GM23338 (cell line): ENCODE results near the gene CRACR2B. TPM values are rescaled to one million over a fixed set of nuclear protein-coding genes. Genes with fewer than 3 reads are reported as not detected.

Experiments used
- ATAC-seq: fragments of 200-7000 bp; cut with Tn5 transposase; 3 replicates; pipeline ENCODE4 v1.9.1; 2020
- DNase-seq: peaks from one replicate; pipeline ENCODE4 v3.0.0-alpha.2; 2015; ENCODE audit warnings: low spot score
- H2AFZ ChIP-seq: fragments of 200-600 bp; sonication (generic); 2 replicates; pipeline ENCODE4 v1.8.0; 2016; ENCODE audit warnings: antibody characterized with exemption, mild to moderate bottlenecking, moderate library complexity
- H3F3A ChIP-seq: fragments of 200-600 bp; sonication (generic); replicated peaks from 2 replicates; pipeline ENCODE4 v1.8.0; 2017; ENCODE audit warnings: antibody characterized with exemption, mixed run types, low read depth
- H3K27ac ChIP-seq: fragments of 200-600 bp; sonication (generic); 2 replicates; pipeline ENCODE4 v1.6.1; 2016; ENCODE audit warnings: low read depth
- H3K27me3 ChIP-seq: fragments of 200-600 bp; sonication (generic); 2 replicates; pipeline ENCODE4 v1.8.0; 2016; ENCODE audit warnings: mild to moderate bottlenecking, mixed run types, moderate library complexity; ENCODE audit not compliant: insufficient read depth
- H3K36me3 ChIP-seq: fragments of 200-600 bp; sonication (generic); 2 replicates; pipeline ENCODE4 v1.8.0; 2016; ENCODE audit warnings: mild to moderate bottlenecking; ENCODE audit not compliant: insufficient read depth
- H3K4me1 ChIP-seq: fragments of 200-600 bp; sonication (generic); 2 replicates; pipeline ENCODE4 v1.8.0; 2016; ENCODE audit warnings: mild to moderate bottlenecking, moderate library complexity; ENCODE audit not compliant: insufficient read depth
- H3K4me2 ChIP-seq: fragments of 200-600 bp; sonication (generic); 2 replicates; pipeline ENCODE4 v1.7.1; 2017; ENCODE audit warnings: mixed run types
- H3K4me3 ChIP-seq: fragments of 200-600 bp; sonication (generic); 2 replicates; pipeline ENCODE4 v1.6.1; 2016; ENCODE audit warnings: mixed run types
- H3K79me2 ChIP-seq: fragments of 200-600 bp; sonication (generic); replicated peaks from 2 replicates; pipeline ENCODE4 v1.8.0; 2017; ENCODE audit warnings: mild to moderate bottlenecking; ENCODE audit not compliant: insufficient read depth
- H3K9me2 ChIP-seq: fragments of 200-600 bp; sonication (generic); 2 replicates; pipeline ENCODE4 v1.8.0; 2017; ENCODE audit not compliant: insufficient read depth
- H4K20me1 ChIP-seq: fragments of 200-600 bp; sonication (generic); replicated peaks from 2 replicates; pipeline ENCODE4 v1.8.0; 2017; ENCODE audit warnings: mild to moderate bottlenecking; ENCODE audit not compliant: insufficient read depth
- H3K27ac Mint-ChIP-seq: 2 replicates; pipeline ENCODE4 v1.8.0; 2020; ENCODE audit warnings: inconsistent platforms, mild to moderate bottlenecking, moderate library complexity, mixed read lengths
- H3K27me3 Mint-ChIP-seq: 3 replicates; pipeline ENCODE4 v1.8.0; 2022; ENCODE audit warnings: low read depth, mild to moderate bottlenecking, moderate library complexity, mixed read lengths, inconsistent platforms; ENCODE audit not compliant: insufficient read depth, poor library complexity
- H3K36me3 Mint-ChIP-seq: 3 replicates; pipeline ENCODE4 v1.8.0; 2021; ENCODE audit warnings: low read depth, mild to moderate bottlenecking, inconsistent platforms, moderate library complexity, mixed read lengths
- H3K4me1 Mint-ChIP-seq: 3 replicates; pipeline ENCODE4 v1.8.0; 2020; ENCODE audit warnings: mild to moderate bottlenecking, inconsistent platforms, mixed read lengths
- H3K4me3 Mint-ChIP-seq: 3 replicates; pipeline ENCODE4 v1.8.0; 2021; ENCODE audit warnings: moderate library complexity, mild to moderate bottlenecking, inconsistent platforms, mixed read lengths
- H3K9me3 Mint-ChIP-seq: 3 replicates; pipeline ENCODE4 v1.8.0; 2020; ENCODE audit warnings: moderate library complexity, mild to moderate bottlenecking, inconsistent platforms, mixed read lengths
- CREB1 ChIP-seq: fragments of 250-450 bp; sonication (Bioruptor Pico); IDR thresholded peaks from 2 replicates; pipeline ENCODE4 v1.5.0; 2020; ENCODE audit warnings: low read depth, mild to moderate bottlenecking, moderate library complexity
- EZH2 ChIP-seq: fragments of 200-600 bp; sonication (generic); IDR thresholded peaks from one replicate; pipeline ENCODE4 v1.8.0; 2017; ENCODE audit warnings: antibody characterized with exemption, mild to moderate bottlenecking, low read depth; ENCODE audit not compliant: unreplicated experiment
- EZH2phosphoT487 ChIP-seq: fragments of 200-600 bp; sonication (generic); IDR thresholded peaks from one replicate; pipeline ENCODE4 v1.8.1; 2018; ENCODE audit warnings: antibody characterized with exemption; ENCODE audit not compliant: unreplicated experiment
- JUNB ChIP-seq: IDR thresholded peaks from one replicate; pipeline ENCODE4 v1.6.1; 2016; ENCODE audit warnings: antibody characterized with exemption; ENCODE audit not compliant: unreplicated experiment
- NANOG ChIP-seq: IDR thresholded peaks from 2 replicates; pipeline ENCODE4 v1.6.1; 2016; ENCODE audit warnings: antibody characterized with exemption, borderline replicate concordance
- POLR2AphosphoS5 ChIP-seq: IDR thresholded peaks from 2 replicates; pipeline ENCODE4 v1.6.1; 2016; ENCODE audit warnings: antibody characterized with exemption, low read depth
- STAT1 ChIP-seq: IDR thresholded peaks from one replicate; pipeline ENCODE4 v1.6.1; 2016; ENCODE audit warnings: antibody characterized with exemption; ENCODE audit not compliant: unreplicated experiment
- ZNF114 ChIP-seq: fragments of 250-450 bp; sonication (Bioruptor Pico); IDR thresholded peaks from 2 replicates; pipeline ENCODE4 v1.5.0; 2020; ENCODE audit warnings: mild to moderate bottlenecking, moderate library complexity
- ZNF331 ChIP-seq: fragments of 250-450 bp; sonication (Bioruptor Pico); IDR thresholded peaks from 2 replicates; pipeline ENCODE4 v1.5.0; 2020; ENCODE audit warnings: low read depth, mild to moderate bottlenecking, moderate library complexity
- long read RNA-seq: library from polyadenylated mRNA; unstranded; transcript quantifications from one replicate; pipeline ENCODE4 v2.0.0, GENCODE V29; 2020; ENCODE audit not compliant: unreplicated experiment
- polyA plus RNA-seq: library from polyadenylated mRNA; unstranded; fragments of >200 nt; fragmentation: Nextera tagmentation; extraction: Ambion mirVana; gene quantifications from 2 replicates; pipeline ENCODE4 v1.2.1, GENCODE V29; 2016
- total RNA-seq: library from RNA; depleted of rRNA; stranded (reverse); fragments of >200 nt; shearing (Covaris generic); gene quantifications from 2 replicates; pipeline ENCODE4 v1.2.3, GENCODE V29; 2014; rRNA removed
- TF ChIP-seq, protein P1 (sequence below): fragments of 250-450 bp; sonication (Bioruptor Pico); IDR thresholded peaks from 2 replicates; pipeline ENCODE4 v1.5.0; 2020; ENCODE audit warnings: mild to moderate bottlenecking, moderate library complexity
- TF ChIP-seq, protein P2 (sequence below): IDR thresholded peaks from one replicate; pipeline ENCODE4 v1.6.1; 2018; ENCODE audit warnings: antibody characterized with exemption; ENCODE audit not compliant: unreplicated experiment
- TF ChIP-seq, protein P3 (sequence below): IDR thresholded peaks from 2 replicates; pipeline ENCODE4 v1.6.1; 2016; ENCODE audit warnings: antibody characterized with exemption
- TF ChIP-seq, protein P4 (sequence below), 2 experiments: fragments of 200-600 bp in 1 of 2; sonication (generic) in 1 of 2; conservative IDR thresholded peaks; 2 replicates each; pipeline versions ENCODE4 v1.5.1 to v1.6.1; 2016 to 2017; ENCODE audit warnings: antibody characterized with exemption in 2 of 2, low read depth in 2 of 2, mild to moderate bottlenecking in 2 of 2, moderate library complexity in 1 of 2

CRACR2B gene
- 58.0 and 64.1 TPM in 2 replicates for total RNA-seq
- polyA plus RNA-seq, result 55.9 and 59.4 TPM in 2 replicates
- long read RNA-seq, transcript CRACR2B-203 (4 exons, 714 nt), result major isoform, 6 of 26 reads
- long read RNA-seq, partial matches to known transcripts, result 12 of 26 reads
- long read RNA-seq, other reads (novel, unspliced or antisense), result 5 of 26 reads

DNA sequence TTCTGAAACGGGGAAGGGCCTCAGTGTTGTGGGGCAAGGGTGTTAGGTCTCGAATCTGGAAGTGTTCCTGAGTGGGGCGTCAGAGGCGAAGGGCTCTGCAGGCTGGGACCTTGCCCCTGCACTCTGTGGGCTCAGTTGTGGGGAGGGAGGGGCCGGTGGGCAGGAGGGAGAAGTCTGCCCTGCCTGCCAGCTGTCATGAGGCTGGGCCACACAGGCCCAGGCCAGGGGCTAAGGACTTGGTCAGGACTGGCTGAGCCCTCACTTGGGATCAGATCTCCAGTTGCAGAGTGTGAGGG is at the start of gene CRACR2B:
TSS of gene CRACR2B (plus strand) at position 23 of the 296 bp plus-strand sequence. CDS start 689 bp downstream, outside the sequence.
- Mint-ChIP-seq H3K27ac (0 out of 2 replicates have a peak within 1 kb of the TSS, but pooled peaks have one; percentile 67), H3K4me1 (peaks cover 42% of the 10 kb centered on the region), H3K36me3 (peaks cover 7% of the 10 kb centered on the region; the same call in 1 of the 3 replicates), H3K27me3 (peaks cover 61% of the 10 kb centered on the region), H3K9me3 (no peaks in the 10 kb centered on the region; the same call in 2 of the 3 replicates), H3K4me3 (peak within 1 kb of the TSS; percentile 79)
- Histone ChIP-seq H3K79me2 (no peaks in the 10 kb centered on the region), H3K4me3 (peak within 1 kb of the TSS; percentile 89), H3K4me2 (peak within 1 kb of the TSS; percentile 98), H3K36me3 (no peaks in the 10 kb centered on the region), H2AFZ (peak within 1 kb of the TSS; percentile 96), H3F3A (peaks cover 24% of the 10 kb centered on the region), H4K20me1 (no peaks in the 10 kb centered on the region; the same call in 1 of the 2 replicates), H3K27me3 (peaks cover 28% of the 10 kb centered on the region), H3K4me1 (peaks cover 26% of the 10 kb centered on the region), H3K9me2 (no peaks in the 10 kb centered on the region), H3K27ac (peak within 1 kb of the TSS; percentile 90)
- DNase-seq (no peak), ATAC-seq (no peak)
- TF ChIP-seq ZNF331 (CRISPR knock-in tag) (no peak), STAT1 (no peak), ZNF114 (CRISPR knock-in tag) (no peak), JUNB (no peak), CREB1 (CRISPR knock-in tag) (no peak), EZH2phosphoT487 (no peak), NANOG (no peak), EZH2 (no peak), POLR2AphosphoS5 (no peak)
- TF ChIP-seq, protein P1, sequence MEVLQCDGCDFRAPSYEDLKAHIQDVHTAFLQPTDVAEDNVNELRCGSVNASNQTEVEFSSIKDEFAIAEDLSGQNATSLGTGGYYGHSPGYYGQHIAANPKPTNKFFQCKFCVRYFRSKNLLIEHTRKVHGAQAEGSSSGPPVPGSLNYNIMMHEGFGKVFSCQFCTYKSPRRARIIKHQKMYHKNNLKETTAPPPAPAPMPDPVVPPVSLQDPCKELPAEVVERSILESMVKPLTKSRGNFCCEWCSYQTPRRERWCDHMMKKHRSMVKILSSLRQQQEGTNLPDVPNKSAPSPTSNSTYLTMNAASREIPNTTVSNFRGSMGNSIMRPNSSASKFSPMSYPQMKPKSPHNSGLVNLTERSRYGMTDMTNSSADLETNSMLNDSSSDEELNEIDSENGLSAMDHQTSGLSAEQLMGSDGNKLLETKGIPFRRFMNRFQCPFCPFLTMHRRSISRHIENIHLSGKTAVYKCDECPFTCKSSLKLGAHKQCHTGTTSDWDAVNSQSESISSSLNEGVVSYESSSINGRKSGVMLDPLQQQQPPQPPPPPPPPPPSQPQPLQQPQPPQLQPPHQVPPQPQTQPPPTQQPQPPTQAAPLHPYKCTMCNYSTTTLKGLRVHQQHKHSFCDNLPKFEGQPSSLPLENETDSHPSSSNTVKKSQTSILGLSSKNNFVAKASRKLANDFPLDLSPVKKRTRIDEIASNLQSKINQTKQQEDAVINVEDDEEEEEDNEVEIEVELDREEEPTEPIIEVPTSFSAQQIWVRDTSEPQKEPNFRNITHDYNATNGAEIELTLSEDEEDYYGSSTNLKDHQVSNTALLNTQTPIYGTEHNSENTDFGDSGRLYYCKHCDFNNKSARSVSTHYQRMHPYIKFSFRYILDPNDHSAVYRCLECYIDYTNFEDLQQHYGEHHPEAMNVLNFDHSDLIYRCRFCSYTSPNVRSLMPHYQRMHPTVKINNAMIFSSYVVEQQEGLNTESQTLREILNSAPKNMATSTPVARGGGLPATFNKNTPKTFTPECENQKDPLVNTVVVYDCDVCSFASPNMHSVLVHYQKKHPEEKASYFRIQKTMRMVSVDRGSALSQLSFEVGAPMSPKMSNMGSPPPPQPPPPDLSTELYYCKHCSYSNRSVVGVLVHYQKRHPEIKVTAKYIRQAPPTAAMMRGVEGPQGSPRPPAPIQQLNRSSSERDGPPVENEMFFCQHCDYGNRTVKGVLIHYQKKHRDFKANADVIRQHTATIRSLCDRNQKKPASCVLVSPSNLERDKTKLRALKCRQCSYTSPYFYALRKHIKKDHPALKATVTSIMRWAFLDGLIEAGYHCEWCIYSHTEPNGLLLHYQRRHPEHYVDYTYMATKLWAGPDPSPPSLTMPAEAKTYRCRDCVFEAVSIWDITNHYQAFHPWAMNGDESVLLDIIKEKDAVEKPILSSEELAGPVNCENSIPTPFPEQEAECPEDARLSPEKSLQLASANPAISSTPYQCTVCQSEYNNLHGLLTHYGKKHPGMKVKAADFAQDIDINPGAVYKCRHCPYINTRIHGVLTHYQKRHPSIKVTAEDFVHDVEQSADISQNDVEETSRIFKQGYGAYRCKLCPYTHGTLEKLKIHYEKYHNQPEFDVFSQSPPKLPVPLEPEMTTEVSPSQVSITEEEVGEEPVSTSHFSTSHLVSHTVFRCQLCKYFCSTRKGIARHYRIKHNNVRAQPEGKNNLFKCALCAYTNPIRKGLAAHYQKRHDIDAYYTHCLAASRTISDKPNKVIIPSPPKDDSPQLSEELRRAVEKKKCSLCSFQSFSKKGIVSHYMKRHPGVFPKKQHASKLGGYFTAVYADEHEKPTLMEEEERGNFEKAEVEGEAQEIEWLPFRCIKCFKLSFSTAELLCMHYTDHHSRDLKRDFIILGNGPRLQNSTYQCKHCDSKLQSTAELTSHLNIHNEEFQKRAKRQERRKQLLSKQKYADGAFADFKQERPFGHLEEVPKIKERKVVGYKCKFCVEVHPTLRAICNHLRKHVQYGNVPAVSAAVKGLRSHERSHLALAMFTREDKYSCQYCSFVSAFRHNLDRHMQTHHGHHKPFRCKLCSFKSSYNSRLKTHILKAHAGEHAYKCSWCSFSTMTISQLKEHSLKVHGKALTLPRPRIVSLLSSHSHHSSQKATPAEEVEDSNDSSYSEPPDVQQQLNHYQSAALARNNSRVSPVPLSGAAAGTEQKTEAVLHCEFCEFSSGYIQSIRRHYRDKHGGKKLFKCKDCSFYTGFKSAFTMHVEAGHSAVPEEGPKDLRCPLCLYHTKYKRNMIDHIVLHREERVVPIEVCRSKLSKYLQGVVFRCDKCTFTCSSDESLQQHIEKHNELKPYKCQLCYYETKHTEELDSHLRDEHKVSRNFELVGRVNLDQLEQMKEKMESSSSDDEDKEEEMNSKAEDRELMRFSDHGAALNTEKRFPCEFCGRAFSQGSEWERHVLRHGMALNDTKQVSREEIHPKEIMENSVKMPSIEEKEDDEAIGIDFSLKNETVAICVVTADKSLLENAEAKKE (CRISPR knock-in tag), result no peak
- TF ChIP-seq, protein P2, sequence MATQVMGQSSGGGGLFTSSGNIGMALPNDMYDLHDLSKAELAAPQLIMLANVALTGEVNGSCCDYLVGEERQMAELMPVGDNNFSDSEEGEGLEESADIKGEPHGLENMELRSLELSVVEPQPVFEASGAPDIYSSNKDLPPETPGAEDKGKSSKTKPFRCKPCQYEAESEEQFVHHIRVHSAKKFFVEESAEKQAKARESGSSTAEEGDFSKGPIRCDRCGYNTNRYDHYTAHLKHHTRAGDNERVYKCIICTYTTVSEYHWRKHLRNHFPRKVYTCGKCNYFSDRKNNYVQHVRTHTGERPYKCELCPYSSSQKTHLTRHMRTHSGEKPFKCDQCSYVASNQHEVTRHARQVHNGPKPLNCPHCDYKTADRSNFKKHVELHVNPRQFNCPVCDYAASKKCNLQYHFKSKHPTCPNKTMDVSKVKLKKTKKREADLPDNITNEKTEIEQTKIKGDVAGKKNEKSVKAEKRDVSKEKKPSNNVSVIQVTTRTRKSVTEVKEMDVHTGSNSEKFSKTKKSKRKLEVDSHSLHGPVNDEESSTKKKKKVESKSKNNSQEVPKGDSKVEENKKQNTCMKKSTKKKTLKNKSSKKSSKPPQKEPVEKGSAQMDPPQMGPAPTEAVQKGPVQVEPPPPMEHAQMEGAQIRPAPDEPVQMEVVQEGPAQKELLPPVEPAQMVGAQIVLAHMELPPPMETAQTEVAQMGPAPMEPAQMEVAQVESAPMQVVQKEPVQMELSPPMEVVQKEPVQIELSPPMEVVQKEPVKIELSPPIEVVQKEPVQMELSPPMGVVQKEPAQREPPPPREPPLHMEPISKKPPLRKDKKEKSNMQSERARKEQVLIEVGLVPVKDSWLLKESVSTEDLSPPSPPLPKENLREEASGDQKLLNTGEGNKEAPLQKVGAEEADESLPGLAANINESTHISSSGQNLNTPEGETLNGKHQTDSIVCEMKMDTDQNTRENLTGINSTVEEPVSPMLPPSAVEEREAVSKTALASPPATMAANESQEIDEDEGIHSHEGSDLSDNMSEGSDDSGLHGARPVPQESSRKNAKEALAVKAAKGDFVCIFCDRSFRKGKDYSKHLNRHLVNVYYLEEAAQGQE, result no peak
- TF ChIP-seq, protein P3, sequence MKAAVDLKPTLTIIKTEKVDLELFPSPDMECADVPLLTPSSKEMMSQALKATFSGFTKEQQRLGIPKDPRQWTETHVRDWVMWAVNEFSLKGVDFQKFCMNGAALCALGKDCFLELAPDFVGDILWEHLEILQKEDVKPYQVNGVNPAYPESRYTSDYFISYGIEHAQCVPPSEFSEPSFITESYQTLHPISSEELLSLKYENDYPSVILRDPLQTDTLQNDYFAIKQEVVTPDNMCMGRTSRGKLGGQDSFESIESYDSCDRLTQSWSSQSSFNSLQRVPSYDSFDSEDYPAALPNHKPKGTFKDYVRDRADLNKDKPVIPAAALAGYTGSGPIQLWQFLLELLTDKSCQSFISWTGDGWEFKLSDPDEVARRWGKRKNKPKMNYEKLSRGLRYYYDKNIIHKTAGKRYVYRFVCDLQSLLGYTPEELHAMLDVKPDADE, result no peak
- TF ChIP-seq, protein P4, sequence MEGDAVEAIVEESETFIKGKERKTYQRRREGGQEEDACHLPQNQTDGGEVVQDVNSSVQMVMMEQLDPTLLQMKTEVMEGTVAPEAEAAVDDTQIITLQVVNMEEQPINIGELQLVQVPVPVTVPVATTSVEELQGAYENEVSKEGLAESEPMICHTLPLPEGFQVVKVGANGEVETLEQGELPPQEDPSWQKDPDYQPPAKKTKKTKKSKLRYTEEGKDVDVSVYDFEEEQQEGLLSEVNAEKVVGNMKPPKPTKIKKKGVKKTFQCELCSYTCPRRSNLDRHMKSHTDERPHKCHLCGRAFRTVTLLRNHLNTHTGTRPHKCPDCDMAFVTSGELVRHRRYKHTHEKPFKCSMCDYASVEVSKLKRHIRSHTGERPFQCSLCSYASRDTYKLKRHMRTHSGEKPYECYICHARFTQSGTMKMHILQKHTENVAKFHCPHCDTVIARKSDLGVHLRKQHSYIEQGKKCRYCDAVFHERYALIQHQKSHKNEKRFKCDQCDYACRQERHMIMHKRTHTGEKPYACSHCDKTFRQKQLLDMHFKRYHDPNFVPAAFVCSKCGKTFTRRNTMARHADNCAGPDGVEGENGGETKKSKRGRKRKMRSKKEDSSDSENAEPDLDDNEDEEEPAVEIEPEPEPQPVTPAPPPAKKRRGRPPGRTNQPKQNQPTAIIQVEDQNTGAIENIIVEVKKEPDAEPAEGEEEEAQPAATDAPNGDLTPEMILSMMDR (conservative IDR thresholded peaks at IDR 0.05; ENCODE audit: low read depth in 2 of 2), result no peak
